HG03558 (cell line): ENCODE measurements around the gene SGTB.
"Not testable (repeated sequence)": the region's sequence is repeated elsewhere in the genome, so short reads cannot be mapped to it uniquely, and the experiment has no call there.

ENCODE experiments used
- ATAC-seq: cut with Tn5 transposase; IDR thresholded peaks from one replicate; pipeline ENCODE4 v1.9.1; 2021; ENCODE audit warnings: moderate number of reproducible peaks; ENCODE audit not compliant: unreplicated experiment; ENCODE audit errors: extremely low read depth

Gene SGTB

GRCh38 chr5:65682148-65682547 lies 39.8 kb downstream of the SGTB start:
- ATAC-seq = no peak

- ATAC-seq = not testable (repeated sequence)
These were observed 45.9 kb downstream of the SGTB start for GRCh38 chr5:65676056-65676455.

- no peak for ATAC-seq
These were observed 47.2 kb downstream of the SGTB start for GRCh38 chr5:65674749-65675148.

- no peak for ATAC-seq
These were observed 49.1 kb downstream of the SGTB start for GRCh38 chr5:65672796-65673195.

GRCh38 chr5:65668696-65669095 lies 53.2 kb downstream of the SGTB start:
- ATAC-seq = no peak

- ATAC-seq = no peak
These were observed 57.9 kb downstream of the SGTB start for GRCh38 chr5:65663804-65664521.

- ATAC-seq = no peak
These were observed 67.2 kb downstream of the SGTB start for GRCh38 chr5:65654713-65655112.

- ATAC-seq = no peak
These were observed 70.8 kb downstream of the SGTB start for GRCh38 chr5:65651144-65651543.

GRCh38 chr5:65647941-65648340 lies 74.0 kb downstream of the SGTB start:
- no peak for ATAC-seq

GRCh38 chr5:65646938-65647337 lies 75.0 kb downstream of the SGTB start:
- no peak for ATAC-seq

GRCh38 chr5:65640240-65640639 lies 81.7 kb downstream of the SGTB start:
- no peak for ATAC-seq

GRCh38 chr5:65630981-65631380 lies 90.9 kb downstream of the SGTB start:
- ATAC-seq = no peak

- ATAC-seq = no peak
These were observed 96.2 kb downstream of the SGTB start for GRCh38 chr5:65625743-65626142.

- ATAC-seq = peak; percentile 34
These were observed 97.0 kb downstream of the SGTB start, which contains the start of the genes SHLD3 and TRAPPC13 for GRCh38 chr5:65624571-65625555. TSS of gene SHLD3 (plus strand) at chr5:65625027. CDS start at chr5:65629588, 4,561 bp downstream. TSS of gene TRAPPC13 (plus strand) at chr5:65625027. CDS start at chr5:65625061, 34 bp downstream.

GRCh38 chr5:65624025-65624570 lies 97.8 kb downstream of the SGTB start, which contains the start of gene TRIM23:
TSS of gene TRIM23 (minus strand) at chr5:65624333. CDS start at chr5:65624274, 59 bp downstream.
- ATAC-seq = peak; percentile 86

- no peak for ATAC-seq
These were observed 98.4 kb downstream of the SGTB start for GRCh38 chr5:65623482-65623881.

GRCh38 chr5:65621961-65622360 lies 99.9 kb downstream of the SGTB start:
- ATAC-seq = not testable (repeated sequence)

- no peak for ATAC-seq
These were observed 101.9 kb downstream of the SGTB start for GRCh38 chr5:65620021-65620420.
